Measurements from ENCODE around the gene ERCC5. TPM values are rescaled to one million over a fixed set of nuclear protein-coding genes. Genes with fewer than 3 reads are reported as not detected.
A peak's percentile ranks its signal among the peaks of the same experiment; 100 is the strongest.

ERCC5 gene
- total RNA-seq, 1 donor: 94.1 TPM

DNA sequence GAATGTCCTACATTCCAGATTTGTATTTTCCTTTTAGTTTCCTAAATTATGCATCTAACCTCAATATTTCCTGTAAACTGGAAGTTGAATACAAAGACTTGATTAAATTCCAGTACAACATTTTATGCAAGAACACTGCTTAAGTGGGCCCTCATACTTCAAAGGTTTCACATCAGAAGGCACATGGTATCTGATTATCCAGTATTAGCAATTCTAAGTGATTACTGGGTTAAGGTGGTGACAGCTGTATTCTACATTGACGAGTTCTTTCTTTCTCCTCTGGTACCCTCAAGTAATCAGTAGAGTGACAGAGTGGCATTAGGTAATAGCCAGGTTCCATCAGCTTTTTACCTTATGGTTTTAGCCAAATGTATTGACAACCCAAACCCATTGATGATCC is 28.6 kb upstream of the ERCC5 start:
- DNase-seq (ENCODE audit: low read depth): no peak
- H3K4me3 ChIP-seq (ENCODE audit: low read depth, low read length): no peak overlapping the region
- TF ChIP-seq CTCF (IDR thresholded peaks at IDR 0.05; ENCODE audit: insufficient read depth, low read depth, low read length): no peak

DNA sequence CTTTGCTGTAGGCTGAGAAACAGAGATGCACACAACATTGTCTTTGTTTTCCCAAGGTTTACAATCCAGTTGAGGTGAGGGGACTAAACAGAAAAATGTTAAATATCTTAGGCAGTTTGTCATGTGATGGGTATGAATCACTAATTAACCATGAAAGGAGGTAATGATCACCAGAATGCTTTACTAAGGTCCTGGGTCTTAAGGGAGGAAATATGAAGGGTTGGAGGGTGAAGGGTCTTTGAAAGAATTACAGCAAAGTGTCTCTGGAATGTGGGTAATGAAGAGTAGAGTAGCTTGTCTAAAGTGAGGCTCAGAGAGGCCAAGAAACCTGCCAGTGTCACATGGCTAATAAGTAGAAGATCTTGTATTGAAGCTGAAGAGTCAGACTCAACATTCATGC is 27.9 kb upstream of the ERCC5 start:
- DNase-seq (ENCODE audit: low read depth): no peak
- H3K4me3 ChIP-seq (ENCODE audit: low read depth, low read length): no peak overlapping the region
- TF ChIP-seq CTCF (IDR thresholded peaks at IDR 0.05; ENCODE audit: insufficient read depth, low read depth, low read length): no peak

DNA sequence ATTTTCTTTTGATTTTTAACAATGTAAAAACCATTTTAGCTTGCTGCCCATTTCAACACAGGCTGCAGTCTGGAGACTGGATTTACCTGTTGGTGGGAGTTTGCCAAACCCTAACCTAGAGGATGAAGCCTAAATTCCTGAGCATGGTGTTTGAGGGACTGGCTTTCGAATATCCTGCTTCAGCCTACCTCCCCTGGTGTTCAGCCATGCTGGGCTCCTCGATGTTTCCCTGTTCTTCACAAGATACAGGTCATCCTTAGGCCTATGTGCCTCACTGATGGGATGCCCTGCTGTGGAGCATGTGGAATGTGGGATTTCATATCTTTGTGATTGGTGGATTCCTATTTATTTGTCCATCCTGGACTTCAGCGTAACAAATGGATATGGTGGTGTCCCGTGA is 20.4 kb upstream of the ERCC5 start:
- no peak overlapping the region for H3K4me3 ChIP-seq (ENCODE audit: low read depth, low read length)
- no peak for TF ChIP-seq CTCF (IDR thresholded peaks at IDR 0.05; ENCODE audit: insufficient read depth, low read depth, low read length)
- no peak for DNase-seq (ENCODE audit: low read depth)

DNA sequence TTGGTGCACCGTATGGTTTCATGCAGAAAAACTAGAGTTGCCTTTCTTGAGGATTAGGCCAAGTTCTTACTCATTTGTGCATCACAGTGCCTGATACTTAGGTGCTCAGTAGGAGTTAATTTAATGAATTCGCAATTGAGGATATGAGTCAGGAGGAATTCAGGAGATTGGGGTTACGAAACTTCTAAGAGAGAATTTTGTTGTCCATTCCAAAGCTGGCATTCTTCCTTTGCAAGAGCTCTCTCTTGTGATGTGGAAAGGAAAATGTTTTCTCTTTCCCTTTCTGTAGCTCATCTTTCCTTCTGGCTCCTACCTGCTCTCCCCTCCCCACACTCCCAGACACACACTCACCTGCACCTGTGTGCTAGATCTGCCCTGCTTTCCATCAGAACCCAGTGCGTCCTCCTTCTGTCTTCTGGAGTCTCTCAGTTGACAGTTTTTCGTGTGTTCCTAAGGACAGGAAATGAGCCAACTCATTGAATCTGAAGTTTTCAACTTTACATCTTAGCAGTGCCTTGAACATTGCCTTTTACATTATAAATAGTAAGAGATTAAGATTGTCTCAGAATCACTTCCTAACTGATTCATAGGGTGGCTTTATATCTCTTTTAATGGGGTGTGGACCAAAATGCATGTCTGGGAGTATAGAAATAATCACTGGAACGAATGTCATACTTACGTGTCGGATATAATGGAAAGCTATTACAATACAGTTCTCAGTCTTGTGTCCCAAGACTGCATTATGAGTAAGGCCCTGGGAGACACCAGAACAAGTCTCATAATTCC is 19.7 kb upstream of the ERCC5 start:
- DNase-seq (ENCODE audit: low read depth): peak; percentile 90
- H3K4me3 ChIP-seq (ENCODE audit: low read depth, low read length): peak overlapping the region; percentile 49
- peak; percentile 9 for TF ChIP-seq CTCF (IDR thresholded peaks at IDR 0.05; ENCODE audit: insufficient read depth, low read depth, low read length)

DNA sequence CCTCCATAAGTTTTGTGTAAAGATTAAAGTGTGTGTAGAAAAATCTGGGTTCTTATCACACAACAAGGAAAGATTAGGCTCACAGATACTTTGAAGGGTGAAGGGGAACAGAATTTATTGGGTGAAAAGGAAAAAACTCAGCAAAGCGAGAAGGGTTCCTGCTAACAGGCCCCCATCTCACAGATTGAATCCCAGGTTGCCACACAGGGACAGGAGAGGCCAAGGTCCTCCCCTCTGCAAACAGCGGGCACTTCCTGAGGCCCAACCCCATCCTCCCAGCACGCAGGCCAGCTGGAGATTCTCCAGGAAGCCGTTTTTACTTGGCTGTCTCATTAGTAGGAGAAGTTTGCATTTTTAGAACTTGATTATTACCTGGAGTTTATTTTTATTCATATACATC is 15.2 kb upstream of the ERCC5 start:
- H3K4me3 ChIP-seq (ENCODE audit: low read depth, low read length): no peak overlapping the region
- no peak for TF ChIP-seq CTCF (IDR thresholded peaks at IDR 0.05; ENCODE audit: insufficient read depth, low read depth, low read length)
- DNase-seq (ENCODE audit: low read depth): no peak

- TF ChIP-seq CTCF (IDR thresholded peaks at IDR 0.05; ENCODE audit: insufficient read depth, low read depth, low read length): no peak
- no peak for DNase-seq (ENCODE audit: low read depth)
- no peak overlapping the region for H3K4me3 ChIP-seq (ENCODE audit: low read depth, low read length)
Measured at GRCh38 chr13:102836471-102836870, 9.4 kb upstream of the ERCC5 start.

- no peak for DNase-seq (ENCODE audit: low read depth)
- TF ChIP-seq CTCF (IDR thresholded peaks at IDR 0.05; ENCODE audit: insufficient read depth, low read depth, low read length): no peak
- no peak overlapping the region for H3K4me3 ChIP-seq (ENCODE audit: low read depth, low read length)
Measured at GRCh38 chr13:102838273-102838672, 7.6 kb upstream of the ERCC5 start.

All from fibroblast of villous mesenchyme (primary cell).